Astrocyte (in vitro differentiated cells and primary cell): ENCODE data around the gene SLC12A2. TPM values are rescaled to one million over a fixed set of nuclear protein-coding genes. Genes with fewer than 3 reads are reported as not detected.

ENCODE experiments used
- DNase-seq: peaks from one replicate; pipeline ENCODE4 v3.0.0-alpha.2; 2010; ENCODE audit warnings: low read depth
- FAIRE-seq: peaks from 2 replicates; lab custom pipeline; 2011; peaks lifted over from hg19 to GRCh38; lab: Jason Lieb, UNC
- H2AFZ ChIP-seq: 2 replicates; pipeline ENCODE4 v1.6.0; 2012; ENCODE audit warnings: low read depth, low read length, inconsistent platforms
- H3K27ac ChIP-seq: 2 replicates; pipeline ENCODE4 v1.5.1; 2011; ENCODE audit warnings: low read depth, low read length, inconsistent platforms
- H3K27me3 ChIP-seq: 2 replicates; pipeline ENCODE4 v1.6.0; 2011; ENCODE audit warnings: low read length, inconsistent platforms; ENCODE audit not compliant: insufficient read depth
- H3K36me3 ChIP-seq: 2 replicates; pipeline ENCODE4 v1.5.1; 2011; ENCODE audit warnings: low read length, inconsistent platforms; ENCODE audit not compliant: insufficient read depth
- H3K4me1 ChIP-seq: 2 replicates; pipeline ENCODE4 v1.5.1; 2011; ENCODE audit warnings: low read length, inconsistent platforms; ENCODE audit not compliant: insufficient read depth
- H3K4me2 ChIP-seq: 2 replicates; pipeline ENCODE4 v1.6.0; 2012; ENCODE audit warnings: low read length, inconsistent platforms
- H3K4me3 ChIP-seq: 2 replicates; pipeline ENCODE4 v1.5.1; 2011; ENCODE audit warnings: low read depth, mild to moderate bottlenecking, low read length, inconsistent platforms; ENCODE audit not compliant: insufficient read depth
- H3K79me2 ChIP-seq: 2 replicates; pipeline ENCODE4 v1.6.0; 2012; ENCODE audit warnings: mild to moderate bottlenecking, low read length, inconsistent platforms; ENCODE audit not compliant: insufficient read depth
- H3K9ac ChIP-seq: 2 replicates; pipeline ENCODE4 v1.6.0; 2012; ENCODE audit warnings: mild to moderate bottlenecking, low read length, inconsistent platforms
- H3K9me3 ChIP-seq: 2 replicates; pipeline ENCODE4 v1.5.1; 2012; ENCODE audit warnings: low read depth, mild to moderate bottlenecking, low read length, inconsistent platforms; ENCODE audit not compliant: insufficient read depth
- H4K20me1 ChIP-seq: 2 replicates; pipeline ENCODE4 v1.6.0; 2012; ENCODE audit warnings: low read length, inconsistent platforms; ENCODE audit not compliant: insufficient read depth
- H3K27ac Mint-ChIP-seq: one replicate; pipeline ENCODE4 v1.8.0; 2021; ENCODE audit warnings: mild to moderate bottlenecking, mixed read lengths; ENCODE audit not compliant: unreplicated experiment
- H3K27me3 Mint-ChIP-seq: one replicate; pipeline ENCODE4 v1.8.0; 2021; ENCODE audit warnings: low read depth, mixed read lengths; ENCODE audit not compliant: unreplicated experiment
- H3K36me3 Mint-ChIP-seq: one replicate; pipeline ENCODE4 v1.8.0; 2021; ENCODE audit warnings: low read depth, mixed read lengths; ENCODE audit not compliant: unreplicated experiment
- H3K4me1 Mint-ChIP-seq: one replicate; pipeline ENCODE4 v1.8.0; 2021; ENCODE audit warnings: low read depth, mixed read lengths; ENCODE audit not compliant: unreplicated experiment
- H3K4me3 Mint-ChIP-seq: one replicate; pipeline ENCODE4 v1.8.0; 2021; ENCODE audit warnings: mild to moderate bottlenecking, moderate library complexity, mixed read lengths; ENCODE audit not compliant: unreplicated experiment
- H3K9me3 Mint-ChIP-seq: one replicate; pipeline ENCODE4 v1.8.0; 2021; ENCODE audit warnings: mild to moderate bottlenecking, mixed read lengths; ENCODE audit not compliant: unreplicated experiment
- CTCF ChIP-seq: IDR thresholded peaks from 2 replicates; pipeline ENCODE4 v1.5.1; 2011; ENCODE audit warnings: low read depth, mild to moderate bottlenecking, inconsistent platforms, low read length, moderate library complexity; ENCODE audit not compliant: insufficient read depth
- EZH2 ChIP-seq: IDR thresholded peaks from 2 replicates; pipeline ENCODE4 v1.6.1; 2012; ENCODE audit warnings: mild to moderate bottlenecking, low read length, inconsistent platforms; ENCODE audit not compliant: insufficient read depth
- total RNA-seq: library from RNA; stranded (reverse); gene quantifications from 2 replicates; pipeline ENCODE4 v1.2.1, GENCODE V29; 2021

The SLC12A2 gene
- total RNA-seq, 1 donor from 2014 or later = 20.3 TPM

GRCh38 chr5:128121651-128122050 lies 38.1 kb downstream of the SLC12A2 start:
- peaks cover 5% of the 10 kb centered on the region for H3K9me3 Mint-ChIP-seq
- H3K4me2 ChIP-seq = no peak overlapping the region

GRCh38 chr5:128123936-128124335 lies 40.4 kb downstream of the SLC12A2 start:
- Histone ChIP-seq H3K9ac (no peak overlapping the region), H3K4me2 (no peak overlapping the region), H3K4me1 (no peaks in the 10 kb centered on the region), H4K20me1 (no peaks in the 10 kb centered on the region), H2AFZ (no peak overlapping the region), H3K79me2 (no peaks in the 10 kb centered on the region), H3K9me3 (no peaks in the 10 kb centered on the region), H3K36me3 (no peaks in the 10 kb centered on the region), H3K27ac (no peak overlapping the region), H3K27me3 (no peaks in the 10 kb centered on the region), H3K4me3 (no peak overlapping the region)
- H3K27me3 Mint-ChIP-seq = no peaks in the 10 kb centered on the region
- no peak overlapping the region for H3K27ac Mint-ChIP-seq
- peaks cover 4% of the 10 kb centered on the region for H3K36me3 Mint-ChIP-seq
- no peak overlapping the region for H3K4me3 Mint-ChIP-seq
- H3K9me3 Mint-ChIP-seq = no peaks in the 10 kb centered on the region
- FAIRE-seq (no peak), DNase-seq (no peak)
- no peaks in the 10 kb centered on the region for H3K4me1 Mint-ChIP-seq
- TF ChIP-seq CTCF (no peak), EZH2 (no peak)

More at GRCh38 chr5:128121651-128122050, 38.1 kb downstream of the SLC12A2 start:
- Mint-ChIP-seq H3K4me1 (no peaks in the 10 kb centered on the region), H3K27me3 (no peaks in the 10 kb centered on the region), H3K36me3 (peaks cover 9% of the 10 kb centered on the region), H3K27ac (no peak overlapping the region), H3K4me3 (no peak overlapping the region)
- Histone ChIP-seq H3K4me3 (no peak overlapping the region), H3K27me3 (no peaks in the 10 kb centered on the region), H4K20me1 (no peaks in the 10 kb centered on the region), H2AFZ (no peak overlapping the region), H3K4me1 (no peaks in the 10 kb centered on the region), H3K9me3 (no peaks in the 10 kb centered on the region), H3K36me3 (no peaks in the 10 kb centered on the region), H3K79me2 (no peaks in the 10 kb centered on the region), H3K9ac (no peak overlapping the region), H3K27ac (no peak overlapping the region)
- FAIRE-seq = no peak
- TF ChIP-seq EZH2 (no peak), CTCF (no peak)
- no peak for DNase-seq

DNA sequence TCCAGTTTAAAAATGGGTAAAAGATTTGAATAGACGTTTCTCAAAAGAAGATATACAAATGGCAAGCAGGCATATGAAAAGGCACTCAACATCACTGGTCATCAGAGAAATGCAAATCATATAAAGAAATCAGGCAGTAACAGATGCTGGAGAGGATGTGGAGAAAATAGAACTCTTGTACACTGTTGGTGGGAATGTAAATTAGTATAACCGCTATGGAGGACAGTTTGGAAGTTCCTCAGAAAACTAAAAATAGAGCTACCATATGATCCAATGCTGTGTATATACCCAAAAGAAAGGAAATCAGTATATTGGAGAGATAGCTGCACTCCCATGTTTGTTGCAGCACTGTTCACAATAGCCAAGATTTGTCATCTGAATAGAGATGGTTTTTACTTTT lies 42.7 kb downstream of the SLC12A2 start:
- no peaks in the 10 kb centered on the region for H3K27me3 ChIP-seq
- H3K36me3 Mint-ChIP-seq = peaks cover under 1% of the 10 kb centered on the region
- no peak for DNase-seq
- H3K27ac Mint-ChIP-seq = no peak overlapping the region
- H3K4me2 ChIP-seq = no peak overlapping the region
- H3K79me2 ChIP-seq = no peaks in the 10 kb centered on the region
- H3K4me1 Mint-ChIP-seq = no peaks in the 10 kb centered on the region
- no peaks in the 10 kb centered on the region for H3K9me3 Mint-ChIP-seq
- no peak overlapping the region for H3K9ac ChIP-seq
- no peak overlapping the region for H3K4me3 ChIP-seq
- TF ChIP-seq EZH2 (no peak), CTCF (no peak)
- no peaks in the 10 kb centered on the region for H3K9me3 ChIP-seq
- no peak overlapping the region for H3K4me3 Mint-ChIP-seq
- FAIRE-seq = no peak
- peaks cover 2% of the 10 kb centered on the region for H3K36me3 ChIP-seq
- no peaks in the 10 kb centered on the region for H4K20me1 ChIP-seq
- H3K27ac ChIP-seq = no peak overlapping the region
- H2AFZ ChIP-seq = no peak overlapping the region
- H3K4me1 ChIP-seq = no peaks in the 10 kb centered on the region
- no peaks in the 10 kb centered on the region for H3K27me3 Mint-ChIP-seq
